GM12875 (cell line): ENCODE data around the gene C2orf76.
"Not testable (repeated sequence)": the region's sequence is repeated elsewhere in the genome, so short reads cannot be mapped to it uniquely, and the experiment has no call there.

Experiments
- H3K4me3 ChIP-seq: one replicate; pipeline ENCODE4 v1.5.1; 2011; ENCODE audit warnings: low read depth, low read length, control low read depth
- CTCF ChIP-seq: IDR thresholded peaks from 2 replicates; pipeline ENCODE4 v1.5.1; 2011; ENCODE audit warnings: low read depth, mild to moderate bottlenecking, control low read depth, inconsistent platforms, low read length, moderate library complexity, borderline replicate concordance; ENCODE audit not compliant: insufficient read depth

C2orf76 gene

GRCh38 chr2:119377294-119377992, 10.8 kb upstream of the C2orf76 start:
- no peak for TF ChIP-seq CTCF
- no peak overlapping the region for H3K4me3 ChIP-seq

GRCh38 chr2:119376810-119377209, 10.2 kb upstream of the C2orf76 start:
- TF ChIP-seq CTCF: no peak
- H3K4me3 ChIP-seq: no peak overlapping the region

GRCh38 chr2:119376406-119376805, 9.8 kb upstream of the C2orf76 start:
- not testable (repeated sequence) for H3K4me3 ChIP-seq

- not testable (repeated sequence) for H3K4me3 ChIP-seq
These were observed 7.5 kb upstream of the C2orf76 start for GRCh38 chr2:119373907-119374745.

GRCh38 chr2:119372778-119373568, 6.3 kb upstream of the C2orf76 start:
- TF ChIP-seq CTCF: no peak
- H3K4me3 ChIP-seq: no peak overlapping the region

- no peak for TF ChIP-seq CTCF
- no peak overlapping the region for H3K4me3 ChIP-seq
These were observed 4.5 kb upstream of the C2orf76 start for GRCh38 chr2:119371111-119371510.

- H3K4me3 ChIP-seq: no peak overlapping the region
- no peak for TF ChIP-seq CTCF
These were observed 3.2 kb upstream of the C2orf76 start for GRCh38 chr2:119369845-119370244.
